IPS DF 6.9 (cell line): ENCODE measurements around the gene SIRPA.
A peak's percentile ranks its signal among the peaks of the same experiment; 100 is the strongest.

Experiments
- DNase-seq: peaks from one replicate; pipeline ENCODE4 v3.0.0-alpha.2; 2013; ENCODE audit warnings: low read depth, low spot score
- H3K27ac ChIP-seq: one replicate; pipeline ENCODE4 v1.5.1; 2013; ENCODE audit warnings: low read length, control low read depth
- H3K27me3 ChIP-seq: 2 replicates; pipeline ENCODE4 v1.6.1; 2013; ENCODE audit warnings: mild to moderate bottlenecking, low read length; ENCODE audit not compliant: control insufficient read depth, insufficient read depth
- H3K36me3 ChIP-seq: 2 replicates; pipeline ENCODE4 v1.6.1; 2013; ENCODE audit warnings: low read length; ENCODE audit not compliant: control insufficient read depth, insufficient read depth
- H3K4me1 ChIP-seq: 2 replicates; pipeline ENCODE4 v1.6.1; 2013; ENCODE audit warnings: low read length; ENCODE audit not compliant: control insufficient read depth, insufficient read depth
- H3K4me3 ChIP-seq: 2 replicates; pipeline ENCODE4 v1.5.1; 2013; ENCODE audit warnings: mild to moderate bottlenecking, low read length
- H3K9me3 ChIP-seq: 2 replicates; pipeline ENCODE4 v1.6.1; 2013; ENCODE audit warnings: low read length, inconsistent platforms; ENCODE audit not compliant: control insufficient read depth, insufficient read depth
- WGBS: extraction: QIAGEN DNeasy Blood & Tissue Kit; methylation state at CpG from one replicate; pipeline ENCODE4 v1.1.7; 2013; ENCODE audit warnings: mixed read lengths, missing lambda C conversion rate; ENCODE audit not compliant: insufficient read length, insufficient coverage; 5-methylcytosine and 5-hydroxymethylcytosine counted together

SIRPA gene

DNA sequence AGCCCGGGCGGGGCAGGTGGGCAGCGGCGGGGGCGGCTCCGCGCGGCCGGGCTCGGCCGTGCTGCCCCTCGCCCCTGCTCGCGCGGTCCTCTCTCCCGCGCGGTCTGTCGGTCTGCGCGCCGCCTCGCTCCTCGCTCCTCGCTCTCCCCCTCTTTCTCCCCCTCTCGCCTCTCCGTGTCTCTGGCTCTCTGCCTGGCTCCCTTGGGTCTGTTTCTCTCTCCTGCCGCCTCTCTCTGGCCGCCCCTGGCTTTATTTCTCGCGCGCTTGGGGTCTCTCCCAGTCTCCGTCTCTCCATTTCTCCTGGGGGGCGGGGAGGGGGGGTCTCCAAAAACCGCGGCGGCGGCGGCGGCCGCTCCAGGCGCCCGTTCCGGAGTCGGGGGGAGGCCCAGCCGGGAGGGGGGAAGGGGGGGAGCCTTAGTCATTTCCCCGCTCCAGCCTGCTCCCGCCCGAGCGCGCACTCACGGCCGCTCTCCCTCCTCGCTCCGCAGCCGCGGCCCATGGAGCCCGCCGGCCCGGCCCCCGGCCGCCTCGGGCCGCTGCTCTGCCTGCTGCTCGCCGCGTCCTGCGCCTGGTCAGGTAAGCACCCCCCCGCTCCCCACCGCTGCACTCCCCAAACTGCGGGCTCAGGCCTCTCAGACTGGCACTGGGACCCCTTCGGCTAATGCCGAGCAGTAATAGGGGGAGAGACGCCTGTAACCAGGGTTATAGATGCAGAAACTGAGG is at the start of gene SIRPA:
Gene SIRPA, plus strand, starts transcription at position 457 of the 723 bp plus-strand sequence. Its CDS starts 41 bp downstream, at position 498.
- Histone ChIP-seq H3K4me3 (peak within 1 kb of the TSS; percentile 34), H3K9me3 (no peaks in the 10 kb centered on the region), H3K4me1 (peaks cover 3% of the 10 kb centered on the region), H3K27ac (no peak within 1 kb of the TSS), H3K27me3 (peaks cover 20% of the 10 kb centered on the region; the same call in 1 of the 2 replicates), H3K36me3 (no peaks in the 10 kb centered on the region)
- DNase-seq = no peak
- WGBS = no CpG with 5 or more reads among the region's 74 CpGs

DNA sequence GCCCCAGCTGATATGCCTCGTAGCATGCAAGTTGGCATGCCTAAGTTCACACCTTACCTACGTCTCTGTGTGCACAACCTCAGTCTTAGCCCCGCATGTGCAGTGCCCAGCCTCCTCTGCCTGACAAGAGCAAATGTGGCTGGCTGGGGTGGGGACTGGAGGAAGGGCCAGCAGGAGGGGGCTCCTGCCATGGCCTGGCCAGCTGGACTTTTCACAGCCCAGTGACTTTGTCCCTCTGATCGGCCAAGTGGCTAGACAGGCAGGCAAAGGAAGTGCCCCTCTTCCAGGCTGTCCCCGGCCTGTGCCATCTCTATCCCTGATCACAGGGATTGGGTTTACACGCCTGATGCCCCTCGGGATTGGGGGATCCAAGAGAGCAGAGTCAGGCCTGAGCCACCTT is 49.5 kb upstream of the SIRPA start:
- H3K9me3 ChIP-seq = no peaks in the 10 kb centered on the region
- H3K4me3 ChIP-seq = no peak overlapping the region
- no peaks in the 10 kb centered on the region for H3K27me3 ChIP-seq
- DNase-seq = no peak
- WGBS = no CpG with 5 or more reads among the region's 7 CpGs
- H3K4me1 ChIP-seq = peaks cover 2% of the 10 kb centered on the region
- no peaks in the 10 kb centered on the region for H3K36me3 ChIP-seq
- no peak overlapping the region for H3K27ac ChIP-seq

DNA sequence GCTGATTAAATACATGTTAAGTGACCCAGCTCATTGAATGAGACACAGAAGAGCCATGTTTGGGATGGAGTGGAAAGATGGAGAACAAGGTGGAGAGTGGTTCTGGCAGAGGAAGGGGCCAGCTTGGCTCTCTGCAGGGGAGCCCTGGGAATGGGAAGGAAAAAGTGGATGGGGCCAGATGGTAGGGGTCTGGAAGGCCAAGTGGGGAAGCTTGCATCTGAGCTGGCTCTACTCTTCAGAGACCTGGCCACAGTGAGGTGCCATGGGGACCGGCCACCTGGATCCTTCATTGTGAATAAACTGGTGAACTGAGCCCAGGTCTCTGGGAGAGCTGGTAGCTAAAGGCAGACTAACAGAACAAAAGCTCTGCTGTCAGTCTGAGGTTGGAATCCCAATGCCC is 48.9 kb upstream of the SIRPA start:
- H3K4me3 ChIP-seq = no peak overlapping the region
- no peaks in the 10 kb centered on the region for H3K9me3 ChIP-seq
- no peak overlapping the region for H3K27ac ChIP-seq
- DNase-seq = no peak
- H3K36me3 ChIP-seq = no peaks in the 10 kb centered on the region
- peaks cover under 1% of the 10 kb centered on the region; the same call in 1 of the 2 replicates for H3K4me1 ChIP-seq
- no CpG with 5 or more reads among the region's 1 CpG for WGBS
- H3K27me3 ChIP-seq = no peaks in the 10 kb centered on the region

DNA sequence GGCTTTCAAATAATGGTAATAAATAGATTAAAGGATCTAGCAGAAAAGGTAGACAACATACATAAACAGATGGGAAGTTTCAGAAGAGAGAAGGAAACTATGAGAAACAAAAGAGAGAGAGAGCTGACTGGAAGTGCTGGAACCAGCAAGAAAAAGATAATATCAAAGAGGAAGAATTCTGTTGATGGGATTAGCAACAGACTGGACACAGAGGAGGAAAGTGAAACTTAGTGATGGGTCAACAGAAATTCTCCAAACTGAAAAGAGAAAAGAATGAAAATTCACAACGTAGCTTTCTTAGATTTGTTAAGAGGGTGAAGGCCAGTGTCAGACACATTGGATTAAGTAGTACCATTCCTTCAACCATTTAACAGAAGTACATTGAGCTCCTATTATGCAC is 48.3 kb upstream of the SIRPA start:
- whole genome bisulfite sequencing = no CpG with 5 or more reads among the region's 1 CpG
- Histone ChIP-seq H3K4me1 (no peaks in the 10 kb centered on the region; the same call in 1 of the 2 replicates), H3K27ac (no peak overlapping the region)

DNA sequence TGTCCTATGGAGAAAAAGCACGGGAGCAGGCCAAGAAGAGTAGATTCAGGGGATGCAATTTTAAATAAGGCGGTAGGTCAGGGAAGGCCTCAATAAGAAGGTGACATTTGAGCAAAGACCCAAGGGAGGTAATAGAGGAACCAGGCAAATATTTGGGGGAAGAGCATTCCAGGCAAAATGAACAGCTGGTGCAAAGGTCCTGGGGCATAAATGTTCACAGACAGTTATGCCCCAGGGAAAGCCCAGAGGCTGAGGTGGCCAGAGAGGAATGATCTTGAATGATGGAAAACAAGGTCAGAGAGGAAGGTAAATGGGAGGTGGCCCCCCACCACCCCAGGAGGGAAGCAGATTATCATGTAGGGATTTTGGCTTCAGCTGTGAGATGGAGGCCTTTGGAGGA is 47.4 kb upstream of the SIRPA start:
- Histone ChIP-seq H3K27me3 (no peaks in the 10 kb centered on the region), H3K4me1 (no peaks in the 10 kb centered on the region; the same call in 1 of the 2 replicates), H3K4me3 (no peak overlapping the region), H3K9me3 (no peaks in the 10 kb centered on the region), H3K27ac (no peak overlapping the region), H3K36me3 (no peaks in the 10 kb centered on the region)
- no peak for DNase-seq
- WGBS = no CpG with 5 or more reads among the region's 2 CpGs

More for the DNA sequence above, 48.3 kb upstream of the SIRPA start:
- Histone ChIP-seq H3K9me3 (no peaks in the 10 kb centered on the region), H3K36me3 (no peaks in the 10 kb centered on the region), H3K27me3 (no peaks in the 10 kb centered on the region), H3K4me3 (no peak overlapping the region)
- DNase-seq = no peak

DNA sequence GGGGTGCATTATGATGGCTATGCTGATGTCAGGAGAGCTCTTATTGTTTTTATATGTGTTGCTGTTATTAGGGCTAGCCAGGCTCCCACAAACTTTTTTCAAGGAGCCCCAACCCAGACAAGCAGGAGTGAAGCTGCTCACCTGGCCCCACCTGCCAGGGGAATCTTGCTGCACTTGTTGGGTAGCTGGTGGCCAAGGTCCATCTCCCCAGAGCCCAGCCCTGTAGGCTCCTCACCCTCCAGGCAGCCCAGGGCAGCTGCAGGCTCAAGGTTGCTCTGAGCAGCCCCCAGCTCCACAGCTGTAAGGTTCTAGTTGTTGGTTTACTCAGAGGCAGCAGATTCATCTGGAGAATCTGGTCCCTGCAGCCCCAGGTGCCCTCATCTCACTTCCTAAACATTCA is 46.8 kb upstream of the SIRPA start:
- no peak overlapping the region for H3K27ac ChIP-seq
- no peaks in the 10 kb centered on the region for H3K9me3 ChIP-seq
- no peak for DNase-seq
- no peak overlapping the region for H3K4me3 ChIP-seq
- no peaks in the 10 kb centered on the region for H3K36me3 ChIP-seq
- H3K27me3 ChIP-seq = no peaks in the 10 kb centered on the region
- peaks cover 2% of the 10 kb centered on the region; the same call in 1 of the 2 replicates for H3K4me1 ChIP-seq

DNA sequence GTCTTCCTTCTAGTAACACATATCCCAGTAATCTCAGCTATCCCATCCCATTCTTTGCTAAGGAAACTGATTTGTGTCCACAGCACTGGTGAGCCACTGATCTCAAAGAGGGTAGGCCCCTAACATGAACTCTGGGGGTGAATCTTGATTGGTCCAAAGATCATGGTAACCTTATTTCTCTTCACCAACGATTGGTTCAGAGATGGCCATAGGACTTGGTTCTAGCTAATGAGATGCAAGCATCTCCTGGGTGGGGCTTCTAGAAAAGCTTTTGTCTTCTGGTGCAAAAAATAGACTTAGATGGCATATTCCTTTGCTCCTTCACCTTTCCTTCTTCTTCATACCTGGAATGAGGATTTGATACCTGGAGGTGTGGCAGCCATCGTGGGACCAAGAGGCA is 43.8 kb upstream of the SIRPA start:
- no CpG with 5 or more reads among the region's 2 CpGs for WGBS

DNA sequence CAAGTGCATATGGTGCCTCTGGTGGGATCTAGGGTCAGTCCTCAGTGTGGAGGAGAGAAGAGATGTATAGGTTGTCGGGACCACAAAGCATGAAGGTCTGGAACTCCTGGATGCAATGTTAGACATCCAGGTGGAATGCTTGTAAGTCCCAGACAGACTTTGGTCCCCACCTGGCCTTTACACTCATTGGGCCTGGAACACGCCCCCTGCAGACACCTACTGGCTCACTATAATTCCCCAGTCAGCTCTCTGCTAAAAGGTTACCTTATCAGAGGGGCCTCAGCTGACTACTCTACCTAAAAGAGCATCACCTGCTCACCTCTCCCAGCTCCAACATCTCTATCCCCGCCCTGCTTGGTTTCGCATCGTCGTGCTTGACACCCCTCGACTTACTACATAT is 41.7 kb upstream of the SIRPA start:
- H3K4me3 ChIP-seq = no peak overlapping the region
- no CpG with 5 or more reads among the region's 7 CpGs for WGBS

More for the DNA sequence above, 43.8 kb upstream of the SIRPA start:
- Histone ChIP-seq H3K4me1 (peaks cover 2% of the 10 kb centered on the region; the same call in 1 of the 2 replicates), H3K27ac (no peak overlapping the region), H3K9me3 (no peaks in the 10 kb centered on the region), H3K36me3 (no peaks in the 10 kb centered on the region), H3K27me3 (no peaks in the 10 kb centered on the region), H3K4me3 (no peak overlapping the region)
- DNase-seq = no peak

DNA sequence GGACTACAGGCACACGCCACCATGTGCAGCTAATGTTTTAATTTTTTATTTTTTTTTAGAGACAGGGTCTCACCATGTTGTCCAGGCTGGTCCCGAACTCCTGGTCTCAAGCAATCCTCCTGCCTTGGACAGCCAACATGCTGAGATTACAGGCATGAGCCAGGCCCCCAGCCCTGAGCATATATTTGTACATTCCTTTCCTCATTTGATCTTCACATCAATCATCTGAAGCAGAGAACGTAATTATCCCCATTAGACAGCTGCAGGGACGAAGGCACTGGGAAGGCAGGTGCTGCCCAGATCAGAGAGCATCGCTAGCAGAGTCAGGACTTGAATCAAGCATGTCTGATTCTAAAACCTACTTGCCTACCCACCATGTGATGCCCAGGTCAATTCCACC is 41.0 kb upstream of the SIRPA start:
- Histone ChIP-seq H3K27ac (no peak overlapping the region), H3K36me3 (no peaks in the 10 kb centered on the region), H3K27me3 (no peaks in the 10 kb centered on the region), H3K9me3 (no peaks in the 10 kb centered on the region), H3K4me3 (no peak overlapping the region), H3K4me1 (peaks cover 2% of the 10 kb centered on the region)
- WGBS = no CpG with 5 or more reads among the region's 5 CpGs
- no peak for DNase-seq

More for the DNA sequence above, 41.7 kb upstream of the SIRPA start:
- H3K36me3 ChIP-seq = no peaks in the 10 kb centered on the region
- DNase-seq = no peak
- no peaks in the 10 kb centered on the region for H3K27me3 ChIP-seq
- no peaks in the 10 kb centered on the region for H3K9me3 ChIP-seq
- no peak overlapping the region for H3K27ac ChIP-seq
- peaks cover 2% of the 10 kb centered on the region for H3K4me1 ChIP-seq

DNA sequence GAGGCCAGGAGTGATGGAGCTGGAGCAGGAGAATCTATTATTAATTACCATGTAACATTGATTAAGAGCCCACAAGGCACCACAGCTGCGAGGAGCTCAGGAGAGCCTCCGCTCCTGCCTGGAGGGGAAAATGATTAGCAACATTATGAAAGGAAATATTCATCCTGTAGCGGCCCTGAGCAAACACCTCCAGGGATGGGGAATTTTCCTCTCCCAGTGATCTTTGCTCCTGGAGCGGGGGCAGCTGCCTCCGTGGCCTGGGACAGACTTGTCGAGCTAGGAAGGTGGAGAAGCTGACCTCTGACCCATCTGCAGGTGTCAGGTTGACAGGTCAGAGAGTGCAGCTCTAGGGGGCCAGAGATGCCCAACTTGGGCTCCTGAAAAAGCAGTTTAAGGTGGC is 40.1 kb upstream of the SIRPA start:
- H3K27me3 ChIP-seq = no peaks in the 10 kb centered on the region
- H3K4me1 ChIP-seq = peaks cover 2% of the 10 kb centered on the region

DNA sequence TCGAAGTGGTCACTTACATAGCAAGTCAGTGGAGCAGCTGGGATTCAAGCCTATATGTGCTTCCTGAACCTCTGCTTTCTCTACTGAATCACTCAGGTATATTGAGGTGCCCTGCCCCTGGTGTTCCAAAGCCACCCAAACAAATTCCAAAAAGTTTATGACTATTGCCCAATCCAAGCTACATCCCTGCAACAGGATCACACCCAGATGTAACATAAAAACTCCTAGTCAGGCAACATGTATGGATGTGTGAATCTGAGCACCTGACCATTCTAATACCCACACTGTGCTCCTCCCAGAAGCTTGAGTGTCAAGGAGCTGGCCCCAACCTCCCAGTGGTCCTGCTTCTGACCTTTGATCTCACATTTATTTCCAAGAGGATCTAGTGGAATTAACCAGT is 39.5 kb upstream of the SIRPA start:
- no peak for DNase-seq
- H3K27me3 ChIP-seq = no peaks in the 10 kb centered on the region
- no CpG with 5 or more reads among the region's 1 CpG for WGBS

More for the DNA sequence above, 40.1 kb upstream of the SIRPA start:
- WGBS = no CpG with 5 or more reads among the region's 6 CpGs
- H3K27ac ChIP-seq = no peak overlapping the region
- DNase-seq = no peak
- no peak overlapping the region for H3K4me3 ChIP-seq
- H3K36me3 ChIP-seq = no peaks in the 10 kb centered on the region
- H3K9me3 ChIP-seq = no peaks in the 10 kb centered on the region

More for the DNA sequence above, 39.5 kb upstream of the SIRPA start:
- H3K4me3 ChIP-seq = no peak overlapping the region
- no peaks in the 10 kb centered on the region for H3K9me3 ChIP-seq
- H3K27ac ChIP-seq = no peak overlapping the region
- no peaks in the 10 kb centered on the region for H3K36me3 ChIP-seq
- peaks cover 2% of the 10 kb centered on the region; the same call in 1 of the 2 replicates for H3K4me1 ChIP-seq
